AG04450 (cell line): ENCODE results near the gene RANBP2. TPM values are rescaled to one million over a fixed set of nuclear protein-coding genes. Genes with fewer than 3 reads are reported as not detected.

Experiments
- CTCF ChIA-PET: fragments of 300-600, 350-600 bp; formaldehyde crosslinking; extraction: SDS; loops from one replicate; lab custom pipeline; 2022; ENCODE audit warnings: antibody characterized with exemption, inconsistent platforms; lab: Charles Lee
- POLR2A ChIA-PET: fragments of 350-600 bp; formaldehyde crosslinking; extraction: SDS; loops from one replicate; lab custom pipeline; 2021; ENCODE audit warnings: antibody characterized with exemption, inconsistent platforms; lab: Yijun Ruan, JAX
- DNase-seq: peaks from one replicate; pipeline ENCODE4 v3.0.0-alpha.2; 2011; ENCODE audit warnings: low read depth, low spot score
- H3K27ac ChIP-seq: one replicate; pipeline ENCODE4 v1.5.1; 2012; ENCODE audit warnings: low read depth, low read length, control low read depth
- H3K27me3 ChIP-seq: one replicate; pipeline ENCODE4 v1.6.0; 2012; ENCODE audit warnings: low read length; ENCODE audit not compliant: control insufficient read depth, insufficient read depth
- H3K4me3 ChIP-seq: 2 replicates; pipeline ENCODE4 v1.5.1; 2011; ENCODE audit warnings: mild to moderate bottlenecking, low read depth, low read length, control low read depth
- H3K9me3 ChIP-seq: 2 replicates; pipeline ENCODE4 v1.5.1; 2012; ENCODE audit warnings: low read length; ENCODE audit not compliant: control insufficient read depth, insufficient read depth
- CTCF ChIP-seq: IDR thresholded peaks from 2 replicates; pipeline ENCODE4 v1.5.1; 2011; ENCODE audit warnings: low read depth, low read length, control low read depth, inconsistent platforms
- polyA plus RNA-seq: library from polyadenylated mRNA; depleted of rRNA; stranded (reverse); fragments of >200 nt; gene quantifications from 2 replicates; pipeline ENCODE4 v1.2.3, GENCODE V29; 2011

RANBP2 gene
- polyA plus RNA-seq, 1 experiment, result 29.0 TPM

GRCh38 chr2:108825736-108826135 is 106.5 kb downstream of the RANBP2 start:
- H3K9me3 ChIP-seq, result no peaks in the 10 kb centered on the region
- ChIA-PET CTCF (no interaction called here), POLR2A (no interaction called here)
- no peak for TF ChIP-seq CTCF
- no peak for DNase-seq
- H3K27ac ChIP-seq, result no peak overlapping the region
- no peaks in the 10 kb centered on the region for H3K27me3 ChIP-seq
- no peak overlapping the region for H3K4me3 ChIP-seq

GRCh38 chr2:108829578-108830310 is 110.5 kb downstream of the RANBP2 start:
- Histone ChIP-seq H3K27me3 (no peaks in the 10 kb centered on the region), H3K9me3 (no peaks in the 10 kb centered on the region), H3K4me3 (no peak overlapping the region), H3K27ac (no peak overlapping the region)
- no peak for TF ChIP-seq CTCF
- ChIA-PET CTCF (no interaction called here), POLR2A (no interaction called here)
- no peak for DNase-seq

GRCh38 chr2:108833219-108833618 is 113.9 kb downstream of the RANBP2 start:
- ChIA-PET CTCF (interaction anchor here (0.7 kb wide), 1 partner anchor 158 kb away, joined by 6 read pairs; no protein-coding TSS in a partner anchor), POLR2A (no interaction called here)
- DNase-seq, result peak; percentile 7
- no peak for TF ChIP-seq CTCF
- Histone ChIP-seq H3K9me3 (no peaks in the 10 kb centered on the region), H3K27ac (no peak overlapping the region), H3K27me3 (no peaks in the 10 kb centered on the region), H3K4me3 (no peak overlapping the region)

GRCh38 chr2:108834620-108835019 is 115.3 kb downstream of the RANBP2 start:
- H3K27ac ChIP-seq, result no peak overlapping the region
- TF ChIP-seq CTCF, result no peak
- H3K9me3 ChIP-seq, result no peaks in the 10 kb centered on the region
- DNase-seq, result no peak
- no peaks in the 10 kb centered on the region for H3K27me3 ChIP-seq
- POLR2A ChIA-PET, result no interaction called here
- CTCF ChIA-PET, result no interaction called here
- H3K4me3 ChIP-seq, result no peak overlapping the region

- CTCF ChIA-PET, result no interaction called here
Observed at GRCh38 chr2:108835040-108835439, 115.8 kb downstream of the RANBP2 start.

More at GRCh38 chr2:108835040-108835439, 115.8 kb downstream of the RANBP2 start:
- POLR2A ChIA-PET, result no interaction called here
- no peak for TF ChIP-seq CTCF
- Histone ChIP-seq H3K27me3 (no peaks in the 10 kb centered on the region), H3K27ac (no peak overlapping the region), H3K4me3 (no peak overlapping the region), H3K9me3 (no peaks in the 10 kb centered on the region)
- no peak for DNase-seq
